Measurements from ENCODE around the gene FOXI1.
"Not testable (repeated sequence)": the region's sequence is repeated elsewhere in the genome, so short reads cannot be mapped to it uniquely, and the experiment has no call there.

FOXI1 gene

GRCh38 chr5:170094329-170094728, 11.4 kb upstream of the FOXI1 start:
- not testable (repeated sequence) for DNase-seq

GRCh38 chr5:170095646-170096045, 10.1 kb upstream of the FOXI1 start:
- no peak for DNase-seq

- no peak for DNase-seq
Observed at GRCh38 chr5:170097934-170098333, 7.8 kb upstream of the FOXI1 start.

- DNase-seq, result peak; percentile 31 to 68 (median 48)
Observed at GRCh38 chr5:170100066-170100943, 5.4 kb upstream of the FOXI1 start.

GRCh38 chr5:170103447-170103846, 2.2 kb upstream of the FOXI1 start:
- no peak for DNase-seq

GRCh38 chr5:170104299-170104698, 1.4 kb upstream of the FOXI1 start:
- DNase-seq, result no peak

GRCh38 chr5:170104710-170105109, 987 bp upstream of the FOXI1 start:
- DNase-seq, result no peak

- no peak for DNase-seq
Observed at GRCh38 chr5:170107674-170108073, 2.0 kb downstream of the FOXI1 start.

GRCh38 chr5:170108266-170108785, 2.6 kb downstream of the FOXI1 start:
- no peak for DNase-seq

GRCh38 chr5:170109059-170110031, 3.6 kb downstream of the FOXI1 start:
- no peak for DNase-seq

GRCh38 chr5:170110403-170111087, 4.8 kb downstream of the FOXI1 start:
- no peak for DNase-seq

GRCh38 chr5:170111088-170111785, 5.5 kb downstream of the FOXI1 start:
- no peak for DNase-seq

- DNase-seq, result no peak
Observed at GRCh38 chr5:170112876-170113521, 7.3 kb downstream of the FOXI1 start.

GRCh38 chr5:170113522-170113900, 7.8 kb downstream of the FOXI1 start:
- no peak for DNase-seq

- DNase-seq, result no peak
Observed at GRCh38 chr5:170114271-170114670, 8.6 kb downstream of the FOXI1 start.

GRCh38 chr5:170115925-170116324, 10.2 kb downstream of the FOXI1 start:
- DNase-seq, result no peak

- no peak for DNase-seq
Observed at GRCh38 chr5:170117736-170118135, 12.0 kb downstream of the FOXI1 start.

GRCh38 chr5:170120576-170120975, 14.9 kb downstream of the FOXI1 start:
- DNase-seq, result no peak

GRCh38 chr5:170121321-170121720, 15.6 kb downstream of the FOXI1 start:
- no peak for DNase-seq

- DNase-seq, result no peak
Observed at GRCh38 chr5:170126061-170126460, 20.4 kb downstream of the FOXI1 start.

GRCh38 chr5:170126626-170127025, 20.9 kb downstream of the FOXI1 start:
- no peak for DNase-seq

GRCh38 chr5:170131235-170131634, 25.5 kb downstream of the FOXI1 start:
- DNase-seq, result no peak

Measured in T-helper 1 cell (primary cell).